Activated naive CD8-positive, alpha-beta T cell (primary cell): ENCODE data around the gene NUMBL.

Source experiments
- H3K27ac Mint-ChIP-seq: one replicate; pipeline ENCODE4 v1.8.0; 2021; ENCODE audit warnings: mixed read lengths
- H3K27me3 Mint-ChIP-seq: one replicate; pipeline ENCODE4 v1.8.0; 2021; ENCODE audit warnings: mixed read lengths
- H3K36me3 Mint-ChIP-seq: one replicate; pipeline ENCODE4 v1.8.0; 2021; ENCODE audit warnings: mixed read lengths
- H3K4me1 Mint-ChIP-seq: one replicate; pipeline ENCODE4 v1.8.0; 2021; ENCODE audit warnings: low read depth, mixed read lengths
- H3K4me3 Mint-ChIP-seq: one replicate; pipeline ENCODE4 v1.8.0; 2021; ENCODE audit warnings: mild to moderate bottlenecking, mixed read lengths
- H3K9me3 Mint-ChIP-seq: one replicate; pipeline ENCODE4 v1.8.0; 2021; ENCODE audit warnings: low read depth, mixed read lengths

The NUMBL gene

GRCh38 chr19:40704491-40705361 is 14.3 kb upstream of the NUMBL start:
- Mint-ChIP-seq H3K4me3 (no peak overlapping the region), H3K27me3 (no peaks in the 10 kb centered on the region), H3K9me3 (no peaks in the 10 kb centered on the region), H3K36me3 (peaks cover 10% of the 10 kb centered on the region), H3K27ac (no peak overlapping the region), H3K4me1 (peaks cover 5% of the 10 kb centered on the region)

- no peaks in the 10 kb centered on the region for H3K9me3 Mint-ChIP-seq
- H3K4me1 Mint-ChIP-seq = no peaks in the 10 kb centered on the region
- no peak overlapping the region for H3K27ac Mint-ChIP-seq
- peaks cover 10% of the 10 kb centered on the region for H3K36me3 Mint-ChIP-seq
- no peaks in the 10 kb centered on the region for H3K27me3 Mint-ChIP-seq
- no peak overlapping the region for H3K4me3 Mint-ChIP-seq
Observed at GRCh38 chr19:40703029-40703755, 12.7 kb upstream of the NUMBL start.

GRCh38 chr19:40702337-40703012 is 12.0 kb upstream of the NUMBL start:
- no peak overlapping the region for H3K27ac Mint-ChIP-seq
- H3K4me1 Mint-ChIP-seq = no peaks in the 10 kb centered on the region
- H3K4me3 Mint-ChIP-seq = no peak overlapping the region
- H3K36me3 Mint-ChIP-seq = peaks cover 10% of the 10 kb centered on the region
- no peaks in the 10 kb centered on the region for H3K27me3 Mint-ChIP-seq
- no peaks in the 10 kb centered on the region for H3K9me3 Mint-ChIP-seq

GRCh38 chr19:40701758-40702157 is 11.3 kb upstream of the NUMBL start:
- H3K27ac Mint-ChIP-seq = no peak overlapping the region
- H3K4me1 Mint-ChIP-seq = no peaks in the 10 kb centered on the region
- no peaks in the 10 kb centered on the region for H3K27me3 Mint-ChIP-seq
- H3K4me3 Mint-ChIP-seq = no peak overlapping the region
- H3K36me3 Mint-ChIP-seq = peaks cover 8% of the 10 kb centered on the region
- no peaks in the 10 kb centered on the region for H3K9me3 Mint-ChIP-seq

GRCh38 chr19:40700083-40700482 is 9.6 kb upstream of the NUMBL start:
- Mint-ChIP-seq H3K4me1 (no peaks in the 10 kb centered on the region), H3K9me3 (no peaks in the 10 kb centered on the region), H3K4me3 (no peak overlapping the region), H3K36me3 (peaks cover 8% of the 10 kb centered on the region), H3K27ac (no peak overlapping the region), H3K27me3 (no peaks in the 10 kb centered on the region)

- Mint-ChIP-seq H3K36me3 (peaks cover under 1% of the 10 kb centered on the region), H3K27ac (no peak overlapping the region), H3K4me3 (no peak overlapping the region), H3K27me3 (no peaks in the 10 kb centered on the region), H3K4me1 (no peaks in the 10 kb centered on the region), H3K9me3 (no peaks in the 10 kb centered on the region)
Observed at GRCh38 chr19:40697007-40697406, 6.6 kb upstream of the NUMBL start.

GRCh38 chr19:40695881-40696280 is 5.4 kb upstream of the NUMBL start:
- H3K9me3 Mint-ChIP-seq = no peaks in the 10 kb centered on the region
- H3K4me3 Mint-ChIP-seq = no peak overlapping the region
- no peaks in the 10 kb centered on the region for H3K27me3 Mint-ChIP-seq
- peaks cover 3% of the 10 kb centered on the region for H3K4me1 Mint-ChIP-seq
- H3K27ac Mint-ChIP-seq = no peak overlapping the region
- H3K36me3 Mint-ChIP-seq = no peaks in the 10 kb centered on the region

- H3K4me3 Mint-ChIP-seq = no peak overlapping the region
- no peaks in the 10 kb centered on the region for H3K9me3 Mint-ChIP-seq
- no peaks in the 10 kb centered on the region for H3K36me3 Mint-ChIP-seq
- no peaks in the 10 kb centered on the region for H3K27me3 Mint-ChIP-seq
- no peak overlapping the region for H3K27ac Mint-ChIP-seq
- peaks cover 6% of the 10 kb centered on the region for H3K4me1 Mint-ChIP-seq
Observed at GRCh38 chr19:40693896-40694295, 3.4 kb upstream of the NUMBL start.

GRCh38 chr19:40693150-40693788 is 2.8 kb upstream of the NUMBL start:
- H3K4me3 Mint-ChIP-seq = no peak overlapping the region
- no peaks in the 10 kb centered on the region for H3K9me3 Mint-ChIP-seq
- no peak overlapping the region for H3K27ac Mint-ChIP-seq
- peaks cover 6% of the 10 kb centered on the region for H3K4me1 Mint-ChIP-seq
- H3K36me3 Mint-ChIP-seq = no peaks in the 10 kb centered on the region
- H3K27me3 Mint-ChIP-seq = no peaks in the 10 kb centered on the region

- H3K27me3 Mint-ChIP-seq = no peaks in the 10 kb centered on the region
- H3K4me1 Mint-ChIP-seq = peaks cover 6% of the 10 kb centered on the region
- H3K36me3 Mint-ChIP-seq = no peaks in the 10 kb centered on the region
- H3K4me3 Mint-ChIP-seq = no peak overlapping the region
- no peaks in the 10 kb centered on the region for H3K9me3 Mint-ChIP-seq
- H3K27ac Mint-ChIP-seq = no peak overlapping the region
Observed at GRCh38 chr19:40692212-40692551, 1.7 kb upstream of the NUMBL start.

GRCh38 chr19:40691421-40692211 is 1.2 kb upstream of the NUMBL start:
- Mint-ChIP-seq H3K27ac (peak overlapping the region; percentile 96), H3K9me3 (no peaks in the 10 kb centered on the region), H3K27me3 (no peaks in the 10 kb centered on the region), H3K36me3 (no peaks in the 10 kb centered on the region), H3K4me1 (peaks cover 6% of the 10 kb centered on the region), H3K4me3 (peak overlapping the region; percentile 94)

- Mint-ChIP-seq H3K36me3 (peaks cover 2% of the 10 kb centered on the region), H3K4me1 (peaks cover 6% of the 10 kb centered on the region), H3K27ac (peak overlapping the region; percentile 96), H3K4me3 (peak overlapping the region; percentile 94), H3K27me3 (no peaks in the 10 kb centered on the region), H3K9me3 (no peaks in the 10 kb centered on the region)
Observed at GRCh38 chr19:40690693-40691420, 406 bp upstream of the NUMBL start.

GRCh38 chr19:40689339-40690049 is 957 bp downstream of the NUMBL start:
- Mint-ChIP-seq H3K27ac (no peak overlapping the region), H3K9me3 (no peaks in the 10 kb centered on the region), H3K4me3 (peak overlapping the region; percentile 48), H3K36me3 (peaks cover 7% of the 10 kb centered on the region), H3K4me1 (peaks cover 6% of the 10 kb centered on the region), H3K27me3 (no peaks in the 10 kb centered on the region)
